HG02884 (cell line): ENCODE results near the gene IFNA1.
A peak's percentile ranks its signal among the peaks of the same experiment; 100 is the strongest.
"Not testable (repeated sequence)": the region's sequence is repeated elsewhere in the genome, so short reads cannot be mapped to it uniquely, and the experiment has no call there.

Experiments
- ATAC-seq: cut with Tn5 transposase; IDR thresholded peaks from one replicate; pipeline ENCODE4 v1.9.1; 2021; ENCODE audit warnings: mild to moderate bottlenecking, moderate library complexity; ENCODE audit not compliant: unreplicated experiment

IFNA1 gene

DNA sequence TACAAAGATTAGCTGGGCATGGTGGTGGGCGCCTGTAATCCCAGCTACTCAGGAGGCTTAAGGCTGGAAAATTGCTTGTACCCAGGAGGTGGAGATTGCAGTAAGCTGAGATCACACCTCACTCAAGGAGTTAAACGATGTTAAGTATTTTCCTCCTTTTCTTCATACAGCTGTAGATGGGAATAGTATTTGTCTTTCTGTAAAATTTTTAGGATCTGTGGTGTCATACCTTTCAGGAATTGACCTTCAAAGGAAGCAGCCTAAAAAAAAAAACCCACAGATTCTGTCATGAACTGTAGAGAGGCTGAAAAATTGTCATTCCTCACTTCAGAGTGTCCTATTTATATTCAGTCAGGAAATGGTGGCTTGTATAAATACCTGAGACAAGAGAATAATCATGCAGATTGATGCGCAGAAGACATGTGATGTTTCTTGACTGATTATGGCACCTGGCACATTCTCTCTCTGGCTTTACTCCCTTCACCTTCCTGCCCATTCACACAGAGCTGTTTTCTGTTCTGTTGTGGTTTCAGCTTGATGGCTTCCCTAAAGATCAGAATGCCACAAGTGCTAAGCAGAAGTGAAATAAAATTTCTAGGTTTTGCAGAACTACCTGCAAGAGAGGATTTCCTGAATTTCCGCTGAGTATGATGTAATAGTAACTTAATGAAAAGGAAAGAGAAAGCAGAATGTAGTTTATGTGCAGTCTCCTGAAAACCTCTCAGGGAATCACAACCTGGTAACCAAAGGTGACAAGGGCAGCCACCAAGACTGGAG lies 3.8 kb downstream of the IFNA1 start:
- peak; percentile 86 for ATAC-seq

- not testable (repeated sequence) for ATAC-seq
Measured at GRCh38 chr9:21449312-21449711, 9.1 kb downstream of the IFNA1 start.

DNA sequence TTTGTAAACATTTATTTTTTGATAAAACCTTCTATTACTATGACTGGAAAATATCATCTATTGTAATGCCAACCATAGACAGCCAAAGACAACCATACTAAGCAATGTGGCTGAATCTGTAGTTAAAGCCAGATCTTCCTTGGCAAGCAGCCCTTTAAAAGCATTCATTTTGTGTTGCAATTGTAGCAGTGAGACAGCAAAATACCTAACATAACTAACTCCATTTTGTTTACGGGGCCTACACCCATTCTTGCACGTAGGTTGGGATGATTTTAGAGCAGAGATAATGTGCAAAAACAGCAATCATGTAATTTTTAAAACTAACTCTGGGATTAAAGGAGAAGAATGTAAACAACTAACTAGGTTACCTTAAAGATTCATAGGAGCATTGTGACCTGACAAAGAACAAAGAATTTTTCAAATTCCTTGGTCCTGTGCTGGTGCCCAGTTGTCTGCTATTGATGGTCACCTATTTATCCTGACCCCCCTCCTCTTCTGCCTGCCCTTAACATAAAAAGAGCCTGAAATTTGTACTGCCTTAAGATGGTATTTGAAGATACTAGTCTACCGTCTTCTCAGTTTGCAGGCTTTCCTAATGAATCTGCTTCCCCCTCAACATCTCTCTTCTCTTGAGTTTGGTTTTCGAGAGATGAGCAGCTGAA lies 10.6 kb downstream of the IFNA1 start:
- ATAC-seq, result no peak

- ATAC-seq, result no peak
Measured at GRCh38 chr9:21452681-21453080, 12.4 kb downstream of the IFNA1 start.

GRCh38 chr9:21454149-21454548 lies 13.9 kb downstream of the IFNA1 start:
- no peak for ATAC-seq

DNA sequence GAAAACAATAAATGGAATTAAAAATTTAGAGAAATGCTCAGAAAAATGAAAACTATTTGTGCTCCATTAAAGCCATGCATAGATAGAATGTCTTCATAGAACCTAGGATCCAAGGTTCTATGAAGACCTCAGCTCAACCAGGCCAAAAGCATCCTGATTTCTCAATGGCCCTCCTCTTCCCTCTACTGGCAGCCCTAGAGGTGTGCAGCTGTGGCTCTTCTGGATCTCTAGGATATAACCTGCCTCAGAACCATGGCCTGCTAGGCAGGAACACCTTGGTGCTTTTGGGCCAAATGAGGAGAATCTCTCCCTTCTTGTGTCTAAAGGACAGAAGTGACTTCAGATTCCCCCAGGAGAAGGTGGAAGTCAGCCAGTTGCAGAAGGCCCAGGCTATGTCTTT lies 15.1 kb downstream of the IFNA1 start:
- ATAC-seq, result peak; percentile 97

GRCh38 chr9:21461377-21461776 lies 21.1 kb downstream of the IFNA1 start:
- ATAC-seq, result no peak

- no peak for ATAC-seq
Measured at GRCh38 chr9:21465138-21465537, 24.9 kb downstream of the IFNA1 start.

DNA sequence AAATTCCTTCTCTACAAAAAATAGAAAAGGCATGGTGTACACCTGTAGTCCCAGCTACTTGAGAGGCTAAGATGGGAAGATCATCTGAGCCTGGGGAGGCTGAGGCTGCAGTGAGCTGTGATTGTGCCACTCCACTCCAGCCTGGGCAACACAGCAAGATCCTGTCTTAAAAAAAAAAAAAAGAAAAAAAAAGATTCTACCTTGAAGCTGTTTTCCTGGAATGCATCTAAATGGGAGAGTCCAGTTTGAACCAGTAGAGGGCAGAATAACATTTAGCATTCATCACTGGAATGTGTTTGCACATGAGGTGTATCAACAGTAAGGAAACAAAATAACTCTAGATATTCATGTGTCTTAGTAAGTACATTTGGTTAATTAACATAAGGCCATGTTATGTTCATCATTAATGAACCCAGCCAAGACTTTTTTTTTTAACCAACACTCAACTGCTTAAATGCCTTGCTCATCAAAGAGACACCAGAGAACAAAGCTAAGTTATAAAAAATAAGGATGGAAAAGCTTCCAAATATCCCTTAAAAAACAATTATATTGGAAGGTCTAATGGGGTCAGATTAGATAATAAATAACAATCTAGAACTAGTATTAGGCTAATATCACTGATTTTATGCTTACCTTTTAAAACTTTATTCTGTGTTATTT lies 25.8 kb downstream of the IFNA1 start:
- peak; percentile 57 for ATAC-seq

DNA sequence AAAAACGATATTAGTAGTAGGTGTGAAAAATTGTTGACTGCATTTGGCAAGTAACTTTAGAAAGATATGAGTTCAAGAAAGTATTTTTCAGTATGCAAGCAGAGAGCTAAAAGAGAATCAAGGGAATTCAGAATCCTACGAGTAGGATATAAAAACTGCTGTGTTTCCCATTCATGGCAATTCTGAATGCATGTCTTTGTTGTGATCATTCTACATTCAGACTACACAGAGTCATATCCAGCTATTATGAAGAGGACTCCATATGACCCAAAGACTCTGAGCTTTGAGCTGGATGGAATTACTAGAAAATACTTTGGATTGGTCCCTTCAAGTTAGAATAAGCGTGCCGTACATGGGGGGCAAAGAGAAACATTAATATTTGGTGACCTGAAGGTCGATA lies 29.9 kb downstream of the IFNA1 start:
- no peak for ATAC-seq

DNA sequence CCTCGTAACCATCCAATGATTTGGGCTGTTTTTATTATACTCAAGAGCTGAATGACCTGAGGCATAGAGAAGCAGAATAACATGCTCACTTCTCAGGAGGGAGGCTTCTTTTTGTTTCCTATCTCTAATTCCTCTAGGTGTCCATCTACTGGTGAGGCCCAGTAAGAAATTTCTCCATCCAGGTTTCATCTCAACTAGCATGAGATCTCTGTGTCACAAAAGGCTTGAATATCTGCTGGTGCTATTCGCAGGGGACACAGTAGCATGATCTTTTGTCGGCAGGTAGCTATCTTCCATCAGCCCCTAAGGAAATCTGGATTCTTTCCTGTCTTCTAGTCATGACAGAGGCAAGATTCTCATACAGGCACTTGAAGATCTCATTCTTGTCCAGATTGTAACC lies 33.0 kb downstream of the IFNA1 start:
- ATAC-seq, result no peak

DNA sequence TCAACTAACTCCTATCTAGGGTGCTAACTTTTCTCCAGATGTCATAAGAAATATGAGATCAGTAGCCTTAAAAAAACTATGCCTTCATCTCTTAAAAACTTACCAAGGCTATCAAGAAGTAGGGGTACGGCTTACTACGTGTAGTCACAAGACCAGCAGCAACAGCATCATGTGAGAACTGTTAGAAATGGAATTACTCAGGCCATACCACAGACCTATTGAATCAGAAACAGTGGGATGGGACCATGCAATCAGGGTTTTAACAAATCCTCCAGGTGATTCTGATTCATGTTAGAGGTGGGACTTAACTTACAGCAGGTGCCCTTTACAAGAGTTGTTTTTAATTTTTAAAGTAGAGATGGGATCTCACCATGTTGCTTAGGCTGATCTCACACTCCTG lies 37.2 kb downstream of the IFNA1 start:
- no peak for ATAC-seq

DNA sequence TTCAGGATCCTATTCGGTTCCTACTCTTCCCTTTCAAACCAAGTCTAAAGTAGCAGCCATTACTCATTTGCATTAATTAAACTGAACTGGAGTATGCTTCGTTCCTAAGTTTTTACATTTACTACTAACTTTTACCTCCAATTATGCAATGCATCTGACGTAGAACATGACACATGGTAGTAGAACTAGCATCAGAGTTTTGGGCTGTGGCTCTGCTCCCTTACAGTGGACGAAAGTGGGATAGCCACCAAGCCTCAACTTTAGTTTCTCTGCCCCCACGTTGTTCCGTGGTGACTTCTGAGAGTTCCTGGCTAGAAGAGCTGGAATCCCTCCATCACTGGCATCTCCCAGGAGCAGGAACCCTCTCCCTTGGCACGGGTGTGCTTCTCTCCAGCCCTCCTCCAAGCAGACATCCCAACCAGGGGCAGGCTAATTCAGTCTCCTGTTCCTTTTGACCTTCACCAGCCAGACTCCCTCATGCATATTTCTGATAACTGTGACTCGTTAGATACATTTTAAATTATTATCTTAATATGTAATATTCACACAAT lies 39.0 kb downstream of the IFNA1 start:
- ATAC-seq, result no peak

GRCh38 chr9:21481470-21482056 lies 41.3 kb downstream of the IFNA1 start:
- no peak for ATAC-seq

DNA sequence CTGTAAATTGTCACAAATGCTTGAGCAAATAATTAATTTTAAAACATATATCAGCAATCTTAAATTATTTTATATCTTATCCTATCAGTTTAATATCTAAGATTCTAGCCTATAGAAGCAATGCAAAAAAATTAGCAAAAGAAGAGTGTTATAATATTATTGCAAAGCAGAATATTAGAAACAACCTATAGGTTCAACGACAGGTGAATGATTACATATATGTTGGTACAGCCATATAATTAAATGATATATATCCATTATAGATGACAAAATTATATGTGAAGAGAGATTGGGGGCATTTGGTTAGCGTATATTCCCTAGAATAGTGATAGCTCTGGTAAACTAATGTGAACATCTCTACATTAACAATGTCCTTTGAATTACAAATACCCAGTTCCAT lies 42.0 kb downstream of the IFNA1 start, which contains the start of gene IFNE:
Gene IFNE, minus strand, starts transcription at position 101 of the 400 bp plus-strand sequence. CDS start 619 bp downstream, outside the sequence.
- ATAC-seq, result no peak
